ENCODE data around the gene TLCD3A.
A peak's percentile ranks its signal among the peaks of the same experiment; 100 is the strongest.
"Not testable (repeated sequence)": the region's sequence is repeated elsewhere in the genome, so short reads cannot be mapped to it uniquely, and the experiment has no call there.

TLCD3A gene

GRCh38 chr17:773467-774312 is 41.3 kb downstream of the TLCD3A start:
- TF ChIP-seq CTCF (IDR thresholded peaks at IDR 0.05; ENCODE audit: control insufficient read depth, extremely low read depth, insufficient read depth), result no peak
- H3K4me3 ChIP-seq (ENCODE audit: low read depth, low read length), result no peak overlapping the region
- no peak for DNase-seq (ENCODE audit: low read depth)

GRCh38 chr17:774313-774584 is 41.9 kb downstream of the TLCD3A start:
- TF ChIP-seq CTCF (IDR thresholded peaks at IDR 0.05; ENCODE audit: control insufficient read depth, extremely low read depth, insufficient read depth), result no peak

GRCh38 chr17:778096-778495 is 45.7 kb downstream of the TLCD3A start:
- DNase-seq (ENCODE audit: low read depth), result no peak
- H3K4me3 ChIP-seq (ENCODE audit: low read depth, low read length), result no peak overlapping the region
- no peak for TF ChIP-seq CTCF (IDR thresholded peaks at IDR 0.05; ENCODE audit: control insufficient read depth, extremely low read depth, insufficient read depth)

More at GRCh38 chr17:774313-774584, 41.9 kb downstream of the TLCD3A start:
- no peak for DNase-seq (ENCODE audit: low read depth)
- no peak overlapping the region for H3K4me3 ChIP-seq (ENCODE audit: low read depth, low read length)

GRCh38 chr17:781805-782731 is 49.7 kb downstream of the TLCD3A start, which contains the start of the genes GLOD4 and MRM3:
TSS of gene GLOD4 (minus strand) at chr17:782280. CDS start at chr17:782255, 25 bp downstream.
TSS of gene MRM3 (plus strand) at chr17:782353. CDS start at chr17:782379, 26 bp downstream.
- no peak for TF ChIP-seq CTCF (IDR thresholded peaks at IDR 0.05; ENCODE audit: control insufficient read depth, extremely low read depth, insufficient read depth)
- peak within 1 kb of the TSS; percentile 70 for H3K4me3 ChIP-seq (ENCODE audit: low read depth, low read length)
- DNase-seq (ENCODE audit: low read depth), result peak; percentile 52

- no peak for TF ChIP-seq CTCF (IDR thresholded peaks at IDR 0.05; ENCODE audit: control insufficient read depth, extremely low read depth, insufficient read depth)
- H3K4me3 ChIP-seq (ENCODE audit: low read depth, low read length), result no peak overlapping the region
- DNase-seq (ENCODE audit: low read depth), result no peak
These were observed 51.7 kb downstream of the TLCD3A start for GRCh38 chr17:784143-784542.

- H3K4me3 ChIP-seq (ENCODE audit: low read depth, low read length); DNase-seq (ENCODE audit: low read depth): not testable (repeated sequence)
These were observed 53.5 kb downstream of the TLCD3A start for GRCh38 chr17:785901-786300.

GRCh38 chr17:787641-788221 is 55.3 kb downstream of the TLCD3A start:
- TF ChIP-seq CTCF (IDR thresholded peaks at IDR 0.05; ENCODE audit: control insufficient read depth, extremely low read depth, insufficient read depth), result no peak
- H3K4me3 ChIP-seq (ENCODE audit: low read depth, low read length), result no peak overlapping the region
- DNase-seq (ENCODE audit: low read depth), result no peak
